ENCODE data around the gene HPSE2. TPM values are rescaled to one million over a fixed set of nuclear protein-coding genes. Genes with fewer than 3 reads are reported as not detected.
"Not testable (repeated sequence)": the region's sequence is repeated elsewhere in the genome, so short reads cannot be mapped to it uniquely, and the experiment has no call there.

Gene HPSE2
- total RNA-seq, 2 experiments from 2014 or later, result not detected

DNA sequence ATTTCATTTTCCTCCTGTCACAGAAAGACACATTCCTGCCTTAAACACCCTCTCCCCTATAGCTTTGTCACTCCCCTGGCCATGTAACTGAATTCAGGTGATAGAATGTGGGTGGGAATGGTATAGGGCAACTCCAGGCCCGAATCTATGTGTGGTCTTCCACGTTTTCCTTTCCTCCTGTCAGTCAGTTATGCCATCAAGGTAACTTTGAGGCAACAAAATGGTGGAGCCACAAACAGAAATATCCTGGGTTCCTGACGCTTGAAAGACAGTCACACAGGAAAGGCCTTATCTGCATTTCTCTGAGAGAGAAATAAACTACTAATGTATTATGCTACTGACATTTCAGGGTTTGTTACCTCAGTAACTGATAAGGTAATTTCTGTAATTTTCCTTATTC, 326.8 kb downstream of the HPSE2 start:
- Mint-ChIP-seq H3K27me3 (no peaks in the 10 kb centered on the region), H3K4me1 (ENCODE audit: low read depth) (no peaks in the 10 kb centered on the region), H3K27ac (no peak overlapping the region), H3K4me3 (no peak overlapping the region), H3K36me3 (ENCODE audit: low read depth) (no peaks in the 10 kb centered on the region), H3K9me3 (no peaks in the 10 kb centered on the region)
- no peaks in the 10 kb centered on the region for H3K27me3 ChIP-seq (ENCODE audit: control insufficient read depth in 1 of 2, insufficient read depth in 2 of 2, low read length in 2 of 2)
- ATAC-seq (ENCODE audit: poor library complexity), result no peak
- no peaks in the 10 kb centered on the region for H3K9me3 ChIP-seq (ENCODE audit: control insufficient read depth in 1 of 2, insufficient read depth in 1 of 2, low read length in 2 of 2)
- H3K36me3 ChIP-seq (ENCODE audit: insufficient read depth, low read length), result no peaks in the 10 kb centered on the region
- CTCF ChIA-PET, result no interaction called here
- POLR2A ChIA-PET, result no interaction called here
- TF ChIP-seq CTCF (IDR thresholded peaks at IDR 0.05), result no peak
- intact Hi-C loops (cut with DNase I, micrococcal nuclease), result loop anchor here in 1 of 2 experiments (10.0 kb wide), 1 partner anchor 46 kb away; no protein-coding TSS in a partner anchor
- DNase-seq, result no peak
- no peak overlapping the region for H3K4me3 ChIP-seq (ENCODE audit: low read length)
- H3K4me1 ChIP-seq (ENCODE audit: insufficient read depth, low read length), result no peaks in the 10 kb centered on the region
- no peak overlapping the region for H3K27ac ChIP-seq (ENCODE audit: low read depth in 1 of 2, low read length in 2 of 2)

DNA sequence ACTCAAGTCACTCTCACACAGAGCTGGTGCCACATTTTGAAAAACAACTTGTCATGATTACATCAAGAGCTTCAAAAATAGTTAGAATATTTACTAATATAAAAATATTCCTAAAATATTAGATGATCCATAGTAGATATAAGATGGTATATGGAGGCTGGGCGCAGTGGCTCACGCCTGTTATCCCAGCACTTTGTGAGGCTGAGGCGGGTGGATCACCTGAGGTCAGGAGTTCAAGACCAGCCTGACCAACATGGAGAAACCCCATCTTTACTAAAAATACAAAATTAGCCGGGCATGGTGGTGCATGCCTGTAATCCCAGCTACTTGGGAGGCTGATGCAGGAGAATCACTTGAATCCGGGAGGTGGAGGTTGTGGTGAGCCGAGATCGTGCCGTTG, 327.4 kb downstream of the HPSE2 start:
- H3K27ac Mint-ChIP-seq; H3K4me3 ChIP-seq (ENCODE audit: low read length); H3K4me1 Mint-ChIP-seq (ENCODE audit: low read depth); H3K36me3 Mint-ChIP-seq (ENCODE audit: low read depth); H3K4me1 ChIP-seq (ENCODE audit: insufficient read depth, low read length); POLR2A ChIA-PET; ATAC-seq (ENCODE audit: poor library complexity); H3K27ac ChIP-seq (ENCODE audit: low read depth in 1 of 2, low read length in 2 of 2); H3K27me3 ChIP-seq (ENCODE audit: control insufficient read depth in 1 of 2, insufficient read depth in 2 of 2, low read length in 2 of 2); H3K9me3 Mint-ChIP-seq; H3K4me3 Mint-ChIP-seq; H3K27me3 Mint-ChIP-seq; H3K36me3 ChIP-seq (ENCODE audit: insufficient read depth, low read length); CTCF ChIA-PET; H3K9me3 ChIP-seq (ENCODE audit: control insufficient read depth in 1 of 2, insufficient read depth in 1 of 2, low read length in 2 of 2); DNase-seq: not testable (repeated sequence)
- intact Hi-C loops (cut with DNase I, micrococcal nuclease), result loop anchor here in 1 of 2 experiments (10.0 kb wide), 1 partner anchor 47 kb away; no protein-coding TSS in a partner anchor

DNA sequence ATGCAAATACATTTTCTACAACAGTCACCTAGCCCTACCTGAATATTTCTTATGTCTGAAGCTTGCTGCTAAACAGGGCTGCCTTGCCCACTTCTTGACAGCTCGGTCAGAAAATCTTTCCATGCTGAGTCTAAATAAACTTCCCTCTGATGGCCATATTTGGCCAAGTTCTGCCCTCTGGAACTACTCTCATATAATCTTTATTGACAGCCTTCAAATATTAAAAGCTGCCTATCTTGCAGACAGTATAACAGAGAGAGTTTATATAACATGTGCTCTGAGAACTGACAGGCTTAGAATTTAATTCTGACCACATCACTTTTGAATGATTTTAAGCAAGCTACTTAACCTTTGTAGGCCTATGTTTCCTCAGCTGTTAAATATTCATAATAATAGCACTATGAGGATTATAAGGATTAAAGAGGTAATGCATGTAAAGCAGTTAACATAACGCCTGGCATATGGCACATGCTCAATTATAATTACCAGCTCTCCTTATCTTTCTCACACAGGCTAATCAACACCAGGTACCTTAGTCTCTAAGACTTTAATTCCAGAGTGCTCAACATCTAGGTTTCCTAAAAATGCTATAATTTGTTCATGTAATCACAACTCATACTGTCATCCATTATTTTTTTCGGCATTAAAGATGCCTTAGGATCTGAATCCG, 334.1 kb downstream of the HPSE2 start:
- CTCF ChIA-PET, result no interaction called here
- Histone ChIP-seq H3K27ac (ENCODE audit: low read depth in 1 of 2, low read length in 2 of 2) (no peak overlapping the region), H3K36me3 (ENCODE audit: insufficient read depth, low read length) (no peaks in the 10 kb centered on the region), H3K4me1 (ENCODE audit: insufficient read depth, low read length) (no peaks in the 10 kb centered on the region), H3K27me3 (ENCODE audit: control insufficient read depth in 1 of 2, insufficient read depth in 2 of 2, low read length in 2 of 2) (no peaks in the 10 kb centered on the region), H3K4me3 (ENCODE audit: low read length) (no peak overlapping the region), H3K9me3 (ENCODE audit: control insufficient read depth in 1 of 2, insufficient read depth in 1 of 2, low read length in 2 of 2) (no peaks in the 10 kb centered on the region)
- ATAC-seq (ENCODE audit: poor library complexity) (no peak), DNase-seq (no peak)
- POLR2A ChIA-PET, result no interaction called here
- Mint-ChIP-seq H3K4me1 (ENCODE audit: low read depth) (no peaks in the 10 kb centered on the region), H3K27ac (no peak overlapping the region), H3K27me3 (no peaks in the 10 kb centered on the region), H3K4me3 (no peak overlapping the region), H3K36me3 (ENCODE audit: low read depth) (no peaks in the 10 kb centered on the region), H3K9me3 (peaks cover 4% of the 10 kb centered on the region)
- intact Hi-C loops (cut with DNase I, micrococcal nuclease), result loop anchor here in 1 of 2 experiments (10.0 kb wide), 1 partner anchor 53 kb away; no protein-coding TSS in a partner anchor
- no peak for TF ChIP-seq CTCF (IDR thresholded peaks at IDR 0.05)

GRCh38 chr10:98899018-98899417, 336.6 kb downstream of the HPSE2 start:
- DNase-seq (no peak), ATAC-seq (ENCODE audit: poor library complexity) (no peak)
- ChIA-PET CTCF (no interaction called here), POLR2A (no interaction called here)
- no peaks in the 10 kb centered on the region for H3K36me3 Mint-ChIP-seq (ENCODE audit: low read depth)
- H3K4me3 Mint-ChIP-seq, result no peak overlapping the region
- H3K36me3 ChIP-seq (ENCODE audit: insufficient read depth, low read length), result no peaks in the 10 kb centered on the region
- no peaks in the 10 kb centered on the region for H3K4me1 ChIP-seq (ENCODE audit: insufficient read depth, low read length)
- H3K27ac Mint-ChIP-seq, result no peak overlapping the region
- no peaks in the 10 kb centered on the region for H3K27me3 Mint-ChIP-seq
- H3K4me1 Mint-ChIP-seq (ENCODE audit: low read depth), result no peaks in the 10 kb centered on the region
- TF ChIP-seq CTCF (IDR thresholded peaks at IDR 0.05), result no peak
- H3K27ac ChIP-seq (ENCODE audit: low read depth in 1 of 2, low read length in 2 of 2), result no peak overlapping the region
- peaks cover 7% of the 10 kb centered on the region for H3K9me3 Mint-ChIP-seq
- no peaks in the 10 kb centered on the region for H3K27me3 ChIP-seq (ENCODE audit: control insufficient read depth in 1 of 2, insufficient read depth in 2 of 2, low read length in 2 of 2)
- no peaks in the 10 kb centered on the region for H3K9me3 ChIP-seq (ENCODE audit: control insufficient read depth in 1 of 2, insufficient read depth in 1 of 2, low read length in 2 of 2)
- H3K4me3 ChIP-seq (ENCODE audit: low read length), result no peak overlapping the region
- intact Hi-C loops (cut with DNase I, micrococcal nuclease), result no loop called here

Measured in CD4-positive, alpha-beta T cell (primary cell).